MM.1S (cell line): ENCODE data around the gene AQP5.

ENCODE experiments used
- DNase-seq: peaks from one replicate; pipeline ENCODE4 v3.0.0-alpha.2; 2015
- H2AFZ ChIP-seq: fragments of 300-600 bp; sonication (generic); 2 replicates; pipeline ENCODE4 v1.6.0; 2016; ENCODE audit warnings: antibody characterized with exemption, low read length
- H3F3A ChIP-seq: fragments of 300-600 bp; sonication (generic); 2 replicates; pipeline ENCODE4 v1.6.1; 2016; ENCODE audit warnings: mild to moderate bottlenecking, antibody characterized with exemption, low read length, moderate library complexity, mixed read lengths; ENCODE audit not compliant: insufficient read depth
- H3K27ac ChIP-seq: fragments of 300-600 bp; sonication (generic); 2 replicates; pipeline ENCODE4 v1.5.1; 2016; ENCODE audit warnings: mild to moderate bottlenecking, low read length
- H3K27me3 ChIP-seq: fragments of 300-600 bp; sonication (generic); replicated peaks from 2 replicates; pipeline ENCODE4 v1.6.0; 2016; ENCODE audit warnings: low read length; ENCODE audit not compliant: insufficient read depth
- H3K36me3 ChIP-seq: fragments of 300-600 bp; sonication (generic); replicated peaks from 2 replicates; pipeline ENCODE4 v1.6.1; 2016; ENCODE audit warnings: mild to moderate bottlenecking, low read length, mixed read lengths; ENCODE audit not compliant: insufficient read depth
- H3K4me1 ChIP-seq: fragments of 300-600 bp; sonication (generic); 2 replicates; pipeline ENCODE4 v1.6.1; 2016; ENCODE audit warnings: low read length, mixed read lengths
- H3K4me2 ChIP-seq: fragments of 300-600 bp; sonication (generic); 2 replicates; pipeline ENCODE4 v1.6.0; 2016; ENCODE audit warnings: low read depth, low read length
- H3K4me3 ChIP-seq: fragments of 300-600 bp; sonication (generic); 2 replicates; pipeline ENCODE4 v1.5.1; 2016; ENCODE audit warnings: low read length, mixed read lengths
- H3K79me2 ChIP-seq: fragments of 300-600 bp; sonication (generic); 2 replicates; pipeline ENCODE4 v1.6.1; 2016; ENCODE audit warnings: mixed run types, low read length, mixed read lengths
- H3K9ac ChIP-seq: fragments of 300-600 bp; sonication (generic); 2 replicates; pipeline ENCODE4 v1.6.1; 2016; ENCODE audit warnings: low read length, mixed read lengths
- H3K9me2 ChIP-seq: fragments of 300-600 bp; sonication (generic); replicated peaks from 2 replicates; pipeline ENCODE4 v1.6.1; 2016; ENCODE audit warnings: mild to moderate bottlenecking, low read length, mixed read lengths; ENCODE audit not compliant: insufficient read depth
- H3K9me3 ChIP-seq: fragments of 300-600 bp; sonication (generic); replicated peaks from 2 replicates; pipeline ENCODE4 v1.6.1; 2016; ENCODE audit warnings: mild to moderate bottlenecking, low read length, mixed read lengths; ENCODE audit not compliant: insufficient read depth
- H4K20me1 ChIP-seq: fragments of 300-600 bp; sonication (generic); 2 replicates; pipeline ENCODE4 v1.6.1; 2016; ENCODE audit warnings: mild to moderate bottlenecking, low read length, moderate library complexity, mixed read lengths; ENCODE audit not compliant: insufficient read depth
- CTCF ChIP-seq: fragments of 300-600 bp; sonication (generic); IDR thresholded peaks from 2 replicates; pipeline ENCODE4 v1.5.1; 2016; ENCODE audit warnings: antibody characterized with exemption, low read length, mixed read lengths
- EZH2 ChIP-seq: fragments of 300-600 bp; sonication (generic); optimal IDR thresholded peaks from 2 replicates; pipeline ENCODE3; 2017; ENCODE audit warnings: low read depth, mild to moderate bottlenecking, antibody characterized with exemption, low read length, mixed read lengths
- EZH2phosphoT487 ChIP-seq: fragments of 300-600 bp; sonication (generic); IDR thresholded peaks from 2 replicates; pipeline ENCODE4 v1.6.1; 2018; ENCODE audit warnings: antibody characterized with exemption, low read length

The AQP5 gene

GRCh38 chr12:49975318-49975761 lies 13.7 kb downstream of the AQP5 start:
- H3K79me2 ChIP-seq = no peaks in the 10 kb centered on the region
- no peaks in the 10 kb centered on the region for H4K20me1 ChIP-seq
- TF ChIP-seq CTCF = no peak
- no peak for TF ChIP-seq EZH2phosphoT487
- no peak for TF ChIP-seq EZH2
- H3K9ac ChIP-seq = no peak overlapping the region
- no peak overlapping the region for H3K4me2 ChIP-seq
- no peak overlapping the region for H3K4me3 ChIP-seq
- no peak overlapping the region for H2AFZ ChIP-seq
- no peaks in the 10 kb centered on the region for H3K9me2 ChIP-seq
- no peaks in the 10 kb centered on the region for H3K36me3 ChIP-seq
- no peaks in the 10 kb centered on the region for H3F3A ChIP-seq
- no peak for DNase-seq
- no peaks in the 10 kb centered on the region for H3K4me1 ChIP-seq
- H3K27me3 ChIP-seq = peaks cover 19% of the 10 kb centered on the region
- H3K27ac ChIP-seq = no peak overlapping the region
- H3K9me3 ChIP-seq = no peaks in the 10 kb centered on the region

DNA sequence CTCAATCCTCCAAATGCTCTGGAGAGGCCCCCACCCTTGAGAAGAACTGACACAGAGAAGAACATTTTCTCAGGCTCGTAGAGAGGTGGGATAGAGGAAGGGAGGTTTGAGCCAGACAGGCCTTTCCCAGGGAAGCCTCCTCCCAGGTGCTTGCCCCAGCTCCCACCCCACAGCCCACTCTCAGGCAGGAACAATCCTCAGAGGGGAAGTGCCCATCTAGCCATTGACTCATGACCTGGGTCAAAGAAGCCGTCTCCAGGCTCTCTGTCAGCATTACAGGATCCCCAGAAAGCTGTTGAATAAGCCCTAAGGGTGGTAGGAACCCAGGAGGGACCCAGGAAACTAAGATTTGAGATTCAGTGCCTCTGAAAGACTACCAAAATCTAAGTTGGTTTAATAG lies 14.9 kb downstream of the AQP5 start:
- H3K9me2 ChIP-seq = no peaks in the 10 kb centered on the region
- H3K79me2 ChIP-seq = no peaks in the 10 kb centered on the region
- no peak overlapping the region for H2AFZ ChIP-seq
- peaks cover 7% of the 10 kb centered on the region for H3K27me3 ChIP-seq
- no peaks in the 10 kb centered on the region for H3K36me3 ChIP-seq
- TF ChIP-seq EZH2 (no peak), EZH2phosphoT487 (no peak), CTCF (no peak)
- no peak for DNase-seq
- H3K9me3 ChIP-seq = no peaks in the 10 kb centered on the region
- no peaks in the 10 kb centered on the region for H3F3A ChIP-seq
- H3K27ac ChIP-seq = no peak overlapping the region
- no peak overlapping the region for H3K4me3 ChIP-seq
- H4K20me1 ChIP-seq = no peaks in the 10 kb centered on the region
- no peaks in the 10 kb centered on the region for H3K4me1 ChIP-seq
- H3K4me2 ChIP-seq = no peak overlapping the region
- H3K9ac ChIP-seq = no peak overlapping the region

- DNase-seq = no peak
- no peak overlapping the region for H3K4me3 ChIP-seq
- H3F3A ChIP-seq = no peaks in the 10 kb centered on the region
- H3K4me2 ChIP-seq = no peak overlapping the region
- H3K79me2 ChIP-seq = no peaks in the 10 kb centered on the region
- H3K27me3 ChIP-seq = no peaks in the 10 kb centered on the region
- no peaks in the 10 kb centered on the region for H3K9me2 ChIP-seq
- no peak overlapping the region for H3K9ac ChIP-seq
- TF ChIP-seq EZH2phosphoT487 (no peak), EZH2 (no peak), CTCF (no peak)
- H2AFZ ChIP-seq = no peak overlapping the region
- H3K36me3 ChIP-seq = no peaks in the 10 kb centered on the region
- no peaks in the 10 kb centered on the region for H3K4me1 ChIP-seq
- H4K20me1 ChIP-seq = no peaks in the 10 kb centered on the region
- H3K9me3 ChIP-seq = no peaks in the 10 kb centered on the region
- no peak overlapping the region for H3K27ac ChIP-seq
Measured at GRCh38 chr12:49978125-49978524, 16.5 kb downstream of the AQP5 start.
